ENCODE measurements around the gene HEATR5B. TPM values are rescaled to one million over a fixed set of nuclear protein-coding genes. Genes with fewer than 3 reads are reported as not detected.
"Not testable (repeated sequence)": the region's sequence is repeated elsewhere in the genome, so short reads cannot be mapped to it uniquely, and the experiment has no call there.

The HEATR5B gene
- polyA plus RNA-seq, 1 experiment = 10.4 TPM

- ChIA-PET POLR2A (no interaction called here), CTCF (no interaction called here)
- Histone ChIP-seq H3K27me3 (ENCODE audit: control insufficient read depth, insufficient read depth, low read length) (no peaks in the 10 kb centered on the region), H3K36me3 (ENCODE audit: control insufficient read depth, insufficient read depth, low read length) (no peaks in the 10 kb centered on the region; the same call in 1 of the 2 replicates), H3K4me3 (ENCODE audit: low read depth, low read length) (no peak overlapping the region)
- DNase-seq (ENCODE audit: low read depth) = no peak
- TF ChIP-seq CTCF (IDR thresholded peaks at IDR 0.05; ENCODE audit: insufficient read depth, low read depth, low read length) = peak; percentile 26; the same call in 1 of the 2 replicates
These were observed 78.9 kb downstream of the HEATR5B start for GRCh38 chr2:37005118-37005868.

GRCh38 chr2:37000988-37001556 is 83.1 kb downstream of the HEATR5B start:
- Histone ChIP-seq H3K36me3 (ENCODE audit: control insufficient read depth, insufficient read depth, low read length) (peaks cover 2% of the 10 kb centered on the region; the same call in 1 of the 2 replicates), H3K27me3 (ENCODE audit: control insufficient read depth, insufficient read depth, low read length) (no peaks in the 10 kb centered on the region), H3K4me3 (ENCODE audit: low read depth, low read length) (no peak overlapping the region)
- ChIA-PET CTCF (no interaction called here), POLR2A (no interaction called here)
- DNase-seq (ENCODE audit: low read depth) = no peak
- TF ChIP-seq CTCF (IDR thresholded peaks at IDR 0.05; ENCODE audit: insufficient read depth, low read depth, low read length) = no peak

GRCh38 chr2:37000318-37000717 is 83.9 kb downstream of the HEATR5B start:
- ChIA-PET POLR2A (no interaction called here), CTCF (interaction anchor here (0.6 kb wide), 1 partner anchor 111 kb away, joined by 3 read pairs; no protein-coding TSS in a partner anchor)
- Histone ChIP-seq H3K36me3 (ENCODE audit: control insufficient read depth, insufficient read depth, low read length) (peaks cover 2% of the 10 kb centered on the region; the same call in 1 of the 2 replicates), H3K4me3 (ENCODE audit: low read depth, low read length) (no peak overlapping the region), H3K27me3 (ENCODE audit: control insufficient read depth, insufficient read depth, low read length) (no peaks in the 10 kb centered on the region)
- DNase-seq (ENCODE audit: low read depth) = no peak
- no peak for TF ChIP-seq CTCF (IDR thresholded peaks at IDR 0.05; ENCODE audit: insufficient read depth, low read depth, low read length)

GRCh38 chr2:36999416-36999815 is 84.8 kb downstream of the HEATR5B start:
- H3K4me3 ChIP-seq (ENCODE audit: low read depth, low read length); CTCF ChIA-PET; H3K36me3 ChIP-seq (ENCODE audit: control insufficient read depth, insufficient read depth, low read length); DNase-seq (ENCODE audit: low read depth); POLR2A ChIA-PET; H3K27me3 ChIP-seq (ENCODE audit: control insufficient read depth, insufficient read depth, low read length): not testable (repeated sequence)

GRCh38 chr2:36993841-36994620 is 90.1 kb downstream of the HEATR5B start:
- no peak for DNase-seq (ENCODE audit: low read depth)
- Histone ChIP-seq H3K4me3 (ENCODE audit: low read depth, low read length) (no peak overlapping the region), H3K27me3 (ENCODE audit: control insufficient read depth, insufficient read depth, low read length) (no peaks in the 10 kb centered on the region), H3K36me3 (ENCODE audit: control insufficient read depth, insufficient read depth, low read length) (no peaks in the 10 kb centered on the region)
- no peak for TF ChIP-seq CTCF (IDR thresholded peaks at IDR 0.05; ENCODE audit: insufficient read depth, low read depth, low read length)
- ChIA-PET CTCF (no interaction called here), POLR2A (no interaction called here)
